Islet of Langerhans (tissue), 1 donor: ENCODE results near the gene WBP11.
A peak's percentile ranks its signal among the peaks of the same experiment; 100 is the strongest.

Experiments used
- FAIRE-seq: peaks from one replicate; lab custom pipeline; 2011; peaks lifted over from hg19 to GRCh38; lab: Jason Lieb, UNC

WBP11 gene

GRCh38 chr12:14824012-14824634, 20.8 kb upstream of the WBP11 start:
- no peak for FAIRE-seq

GRCh38 chr12:14814014-14814413, 10.7 kb upstream of the WBP11 start, which contains the start of gene SMCO3:
SMCO3 (minus strand) TSS chr12:14814182; CDS start chr12:14806680, 7,502 bp downstream.
- no peak for FAIRE-seq

GRCh38 chr12:14811486-14811885, 8.2 kb upstream of the WBP11 start:
- no peak for FAIRE-seq

GRCh38 chr12:14810953-14811483, 7.7 kb upstream of the WBP11 start:
- FAIRE-seq, result no peak

DNA sequence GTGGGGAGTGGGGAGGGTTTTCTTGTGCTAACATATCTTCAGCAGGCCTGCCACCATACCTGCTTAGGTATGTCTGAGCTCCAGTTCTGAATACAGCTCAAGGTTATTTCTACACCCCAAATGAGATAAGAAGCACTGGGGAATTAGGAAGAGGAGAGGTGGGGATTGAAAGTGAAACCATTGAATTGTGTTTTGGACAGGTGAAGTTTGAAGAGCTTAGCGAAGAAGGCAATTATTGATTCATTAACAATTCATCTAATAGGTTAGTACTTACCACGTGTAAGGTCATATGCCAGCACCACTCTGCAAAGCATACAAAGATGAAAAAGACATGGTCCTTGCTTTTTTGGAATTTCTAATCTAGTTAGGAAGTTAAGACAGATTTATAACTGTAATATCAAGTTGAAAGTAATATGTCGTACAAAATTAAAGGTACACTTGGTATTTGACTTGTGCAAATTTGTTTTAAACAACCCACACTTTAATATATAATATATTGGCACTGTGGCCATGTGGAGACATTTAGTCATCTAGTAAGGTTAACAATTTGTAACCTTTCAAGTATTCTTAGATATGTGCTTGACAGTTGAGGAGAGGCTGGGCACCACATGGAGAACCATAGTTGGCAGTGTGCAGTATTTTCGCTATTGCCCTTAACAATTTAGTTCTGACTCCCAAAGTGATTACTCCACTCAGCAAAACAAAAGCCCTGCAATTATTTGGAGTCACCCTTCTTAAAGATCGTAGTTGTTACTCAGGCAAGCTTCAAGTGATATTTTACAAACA, 7.1 kb upstream of the WBP11 start:
- FAIRE-seq, result no peak

GRCh38 chr12:14803830-14804160, 517 bp upstream of the WBP11 start:
- FAIRE-seq, result no peak

DNA sequence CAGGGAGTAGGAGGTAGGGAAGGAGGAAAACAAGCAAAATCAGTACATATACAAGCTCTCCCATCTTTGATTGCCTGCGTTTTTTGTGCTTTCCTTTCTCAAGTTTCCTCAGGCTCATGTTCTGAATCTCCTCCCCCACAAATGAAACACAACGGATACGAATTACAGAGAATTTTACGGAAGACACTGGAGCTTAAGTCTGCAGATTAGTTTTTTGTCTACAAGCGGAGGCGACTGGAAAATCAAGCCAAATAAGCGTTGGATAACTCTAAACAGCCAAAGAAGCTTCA, 612 bp downstream of the WBP11 start:
- no peak for FAIRE-seq

DNA sequence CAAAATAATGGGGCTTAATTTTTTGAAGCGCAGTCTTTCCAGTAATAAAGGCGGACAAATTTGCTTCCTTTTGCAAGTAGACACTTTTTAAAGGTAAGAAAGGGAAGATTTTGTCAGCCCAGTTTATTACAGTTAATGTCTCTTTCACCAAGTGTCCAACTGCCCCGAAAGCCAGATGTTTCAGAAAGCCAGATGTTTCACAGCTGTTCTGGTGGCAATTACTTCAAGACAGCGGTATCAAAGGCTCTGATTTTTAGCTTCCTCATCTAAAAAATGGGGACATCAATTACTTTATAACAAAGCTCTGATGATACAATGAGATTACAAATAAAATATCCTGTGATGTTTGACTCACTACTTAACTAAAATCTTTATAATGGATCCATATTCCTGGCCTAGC, 1.0 kb downstream of the WBP11 start:
- peak; percentile 45 for FAIRE-seq

GRCh38 chr12:14795028-14795448, 8.2 kb downstream of the WBP11 start:
- FAIRE-seq, result no peak

DNA sequence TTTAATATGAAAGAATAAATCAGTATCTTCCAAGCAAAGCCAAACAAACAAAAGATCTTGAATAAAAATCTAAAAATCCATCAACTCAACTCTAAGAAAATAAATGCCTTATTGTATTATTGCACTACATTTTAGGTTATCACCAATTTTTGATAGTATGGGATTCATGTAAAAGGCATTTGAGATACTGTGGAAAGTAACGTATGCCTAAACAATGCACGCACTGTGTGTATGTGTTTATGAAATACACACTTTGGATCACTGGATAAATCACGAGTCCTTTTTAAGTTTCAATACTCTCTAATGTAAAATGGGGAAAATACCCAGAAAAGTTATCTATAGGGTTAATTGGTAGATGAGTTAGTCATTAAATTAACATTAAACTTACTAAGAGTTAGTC, 17.7 kb downstream of the WBP11 start:
- FAIRE-seq, result peak; percentile 17

GRCh38 chr12:14784471-14784870, 18.8 kb downstream of the WBP11 start:
- FAIRE-seq, result no peak

DNA sequence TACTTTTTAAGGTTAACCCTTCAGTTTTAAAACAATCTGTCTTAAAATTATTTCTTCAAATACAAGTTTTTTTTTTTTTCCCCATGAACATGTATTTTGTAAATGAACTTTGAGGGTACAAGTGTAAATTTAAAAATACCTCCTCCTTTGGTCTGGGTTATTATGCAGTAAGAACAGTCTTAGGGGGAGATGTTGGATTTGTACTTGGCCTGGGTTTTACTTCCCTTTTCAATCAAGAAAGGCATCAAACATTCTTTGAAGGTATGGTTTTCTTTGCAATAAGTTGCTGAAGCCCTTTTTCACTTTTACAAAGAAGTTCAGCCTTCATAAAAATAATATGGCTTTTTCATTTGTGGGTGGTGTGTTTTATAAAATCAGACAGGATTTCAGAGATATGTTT, 20.5 kb downstream of the WBP11 start:
- FAIRE-seq, result no peak

GRCh38 chr12:14781563-14781962, 21.7 kb downstream of the WBP11 start:
- FAIRE-seq, result no peak

DNA sequence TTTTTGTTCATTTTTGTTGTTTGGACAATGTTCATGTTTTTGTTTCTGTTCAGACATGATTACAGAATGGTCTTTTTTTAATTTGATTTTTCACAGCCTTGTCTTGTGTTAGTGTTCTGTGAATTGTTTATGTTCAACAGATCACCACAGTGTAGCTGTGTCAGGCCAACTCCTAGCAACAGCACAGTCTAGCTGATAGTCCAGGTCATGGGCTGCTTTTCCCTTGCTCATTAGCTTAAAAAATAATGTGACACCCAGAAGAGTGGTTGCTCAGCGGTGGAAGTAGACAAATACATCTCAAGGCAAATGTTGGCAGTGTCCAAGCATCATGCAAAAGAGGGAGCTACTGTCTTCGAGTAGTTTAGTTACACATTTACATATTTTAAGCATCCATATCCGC, 22.4 kb downstream of the WBP11 start:
- no peak for FAIRE-seq

DNA sequence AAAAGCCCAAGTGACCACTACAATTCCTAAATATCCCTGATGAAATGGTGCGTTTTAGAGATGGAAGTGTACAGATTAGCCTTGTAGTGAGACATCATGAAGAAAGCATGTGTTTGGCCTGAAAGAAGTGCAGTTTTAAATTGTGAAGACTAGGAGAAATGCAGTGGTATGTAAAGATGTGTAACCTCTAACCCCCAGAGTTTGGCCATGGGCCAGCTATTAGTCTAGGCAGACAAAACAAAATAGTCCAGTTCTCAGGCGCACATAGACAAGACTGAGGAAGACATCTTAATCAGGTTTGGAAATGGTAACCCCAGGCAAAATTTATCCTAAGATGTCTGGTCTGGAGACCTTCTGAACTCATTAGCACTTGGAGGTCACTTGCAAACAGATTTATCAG, 23.4 kb downstream of the WBP11 start:
- FAIRE-seq, result no peak

DNA sequence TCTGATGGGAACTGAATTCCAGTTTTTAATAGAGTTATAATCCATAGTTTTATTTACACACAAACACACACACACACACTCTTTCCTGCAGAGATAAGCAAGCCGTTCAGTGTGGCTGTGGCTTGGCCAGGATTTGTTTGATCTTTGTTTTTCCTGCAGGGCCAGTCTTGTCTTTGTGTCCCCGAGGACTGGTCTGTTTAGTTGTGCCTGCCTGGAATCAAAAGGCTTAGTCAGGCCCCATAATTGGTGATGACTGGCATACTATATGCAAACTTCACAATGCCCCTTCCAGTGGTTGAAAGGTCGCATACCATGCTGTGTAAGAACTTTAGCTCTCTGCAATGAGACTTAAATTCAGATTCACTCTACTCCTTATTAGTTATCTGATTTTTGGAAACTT, 26.0 kb downstream of the WBP11 start:
- peak; percentile 21 for FAIRE-seq

- no peak for FAIRE-seq
Observed at GRCh38 chr12:14776236-14776961, 26.9 kb downstream of the WBP11 start.

GRCh38 chr12:14775636-14775980, 27.7 kb downstream of the WBP11 start:
- no peak for FAIRE-seq

GRCh38 chr12:14774906-14775635, 28.2 kb downstream of the WBP11 start:
- no peak for FAIRE-seq

DNA sequence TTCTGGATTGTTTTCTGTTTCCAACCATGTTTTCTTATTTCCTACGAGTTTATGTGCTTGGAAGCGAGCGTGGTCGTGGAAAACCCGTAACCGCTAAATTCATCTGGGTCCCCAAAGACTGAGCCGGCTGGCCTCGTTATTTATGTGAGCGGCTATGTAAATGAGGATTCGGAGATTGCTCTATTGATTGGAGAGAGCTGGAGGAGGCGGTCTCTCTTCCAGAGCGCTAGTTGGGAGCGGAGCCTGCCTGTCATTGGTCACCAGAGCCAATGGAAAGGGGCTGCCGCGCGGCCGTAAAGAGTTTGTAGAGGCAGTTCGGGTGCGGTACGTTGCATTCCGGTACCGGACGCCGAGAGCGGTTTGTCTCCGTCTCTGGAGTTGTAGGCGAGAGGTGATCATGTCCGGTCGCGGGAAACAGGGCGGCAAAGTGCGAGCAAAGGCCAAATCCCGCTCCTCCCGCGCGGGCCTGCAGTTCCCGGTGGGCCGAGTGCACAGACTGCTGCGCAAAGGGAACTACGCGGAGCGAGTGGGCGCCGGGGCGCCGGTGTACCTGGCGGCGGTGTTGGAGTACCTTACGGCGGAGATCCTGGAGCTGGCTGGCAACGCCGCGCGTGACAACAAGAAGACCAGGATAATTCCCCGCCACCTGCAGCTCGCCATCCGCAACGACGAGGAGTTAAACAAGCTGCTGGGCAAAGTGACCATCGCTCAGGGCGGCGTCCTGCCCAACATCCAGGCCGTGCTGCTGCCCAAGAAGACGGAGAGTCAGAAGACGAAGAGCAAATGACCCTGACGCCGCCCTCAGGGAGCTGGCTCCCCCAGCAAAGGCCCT, 29.0 kb downstream of the WBP11 start:
- peak; percentile 87 for FAIRE-seq

- no peak for FAIRE-seq
Observed at GRCh38 chr12:14773685-14774073, 29.6 kb downstream of the WBP11 start.

DNA sequence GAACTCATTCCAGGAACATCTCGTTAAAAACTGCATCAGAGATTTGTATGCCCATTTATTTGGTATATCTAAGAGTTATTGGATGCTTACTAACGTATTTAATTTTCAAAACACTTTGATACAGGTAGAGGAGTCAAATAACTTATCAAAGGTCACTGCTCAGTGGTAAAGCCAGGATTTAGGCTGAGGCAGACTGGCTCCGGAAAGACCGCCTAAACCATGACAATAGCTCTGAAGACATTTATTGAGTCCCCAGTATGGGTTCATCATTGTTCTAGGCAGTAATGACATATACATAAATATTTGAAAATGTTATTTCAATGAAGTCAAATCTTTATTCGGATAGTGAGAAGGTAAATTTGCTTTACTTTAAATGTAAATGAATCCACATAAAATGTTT, 30.3 kb downstream of the WBP11 start:
- FAIRE-seq, result no peak
